HepG2 (cell line): ENCODE data around the gene MFAP4. TPM values are rescaled to one million over a fixed set of nuclear protein-coding genes. Genes with fewer than 3 reads are reported as not detected.

Experiments
- ATF4 ChIP-seq, 2 experiments: fragments of 450-650 bp in 1 of 2; sonication (generic) in 1 of 2; formaldehyde crosslinking; IDR thresholded peaks; 2 replicates each; pipeline versions ENCODE4 v1.5.0 to v1.8.0; 2020 to 2022; ENCODE audit warnings: mild to moderate bottlenecking in 1 of 2, missing genetic modification reagents in 1 of 2
- BORCS8-MEF2B ChIP-seq: sonication (generic); formaldehyde crosslinking; IDR thresholded peaks from 2 replicates; pipeline ENCODE4 v1.8.0; 2022; ENCODE audit warnings: mild to moderate bottlenecking, missing genetic modification reagents
- BRD4 ChIP-seq: sonication (generic); formaldehyde crosslinking; IDR thresholded peaks from 2 replicates; pipeline ENCODE4 v1.4.0; 2020; ENCODE audit warnings: missing genetic modification reagents
- CC2D1A ChIP-seq: sonication (generic); formaldehyde crosslinking; IDR thresholded peaks from 2 replicates; pipeline ENCODE4 v1.8.1; 2023; ENCODE audit warnings: mild to moderate bottlenecking, missing genetic modification reagents
- CENPT ChIP-seq: sonication (generic); formaldehyde crosslinking; IDR thresholded peaks from 2 replicates; pipeline ENCODE4 v1.8.0; 2022; ENCODE audit warnings: low read depth, mild to moderate bottlenecking, moderate library complexity, missing genetic modification reagents
- HIC2 ChIP-seq: sonication (generic); formaldehyde crosslinking; IDR thresholded peaks from 2 replicates; pipeline ENCODE4 v1.9.0; 2022; ENCODE audit warnings: low read depth, missing genetic modification reagents
- HMGXB4 ChIP-seq, 2 experiments: sonication (generic) in 1 of 2; formaldehyde crosslinking in 1 of 2; IDR thresholded peaks; 2 replicates each; pipeline versions ENCODE4 v1.4.0 to v1.6.1; 2018 to 2020; ENCODE audit warnings: missing genetic modification reagents in 2 of 2, borderline replicate concordance in 1 of 2, low read depth in 1 of 2, mild to moderate bottlenecking in 1 of 2, missing biosample characterization in 1 of 2
- HOXA3 ChIP-seq: sonication (generic); formaldehyde crosslinking; IDR thresholded peaks from 2 replicates; pipeline ENCODE4 v1.5.0; 2020; ENCODE audit warnings: missing genetic modification reagents
- KLF15 ChIP-seq: sonication (generic); formaldehyde crosslinking; IDR thresholded peaks from 2 replicates; pipeline ENCODE4 v1.8.1; 2023; ENCODE audit warnings: borderline replicate concordance, mild to moderate bottlenecking, inconsistent platforms, missing genetic modification reagents, mixed read lengths
- MTERF4 ChIP-seq: sonication (generic); formaldehyde crosslinking; IDR thresholded peaks from 2 replicates; pipeline ENCODE4 v1.8.0; 2023; ENCODE audit warnings: mild to moderate bottlenecking, missing genetic modification reagents
- PITX1 ChIP-seq: sonication (generic); formaldehyde crosslinking; IDR thresholded peaks from 2 replicates; pipeline ENCODE4 v1.5.1; 2020; ENCODE audit warnings: mild to moderate bottlenecking, missing genetic modification reagents
- RBAK ChIP-seq: sonication (generic); formaldehyde crosslinking; IDR thresholded peaks from 2 replicates; pipeline ENCODE4 v1.5.1; 2020; ENCODE audit warnings: mild to moderate bottlenecking, missing genetic modification reagents
- REST ChIP-seq, 2 experiments: IDR thresholded peaks; 2 replicates each; pipeline ENCODE4 v1.6.1; 2011 to 2012; ENCODE audit warnings: low read length in 2 of 2, borderline replicate concordance in 1 of 2, low read depth in 1 of 2, mild to moderate bottlenecking in 1 of 2, moderate library complexity in 1 of 2
- STAG1 ChIP-seq: sonication (generic); formaldehyde crosslinking; IDR thresholded peaks from 2 replicates; pipeline ENCODE4 v1.4.0; 2020; ENCODE audit warnings: missing genetic modification reagents
- ZBTB2 ChIP-seq: sonication (generic); formaldehyde crosslinking; IDR thresholded peaks from 2 replicates; pipeline ENCODE4 v1.8.0; 2022; ENCODE audit warnings: low read depth, missing genetic modification reagents
- ZNF253 ChIP-seq: sonication (generic); formaldehyde crosslinking; IDR thresholded peaks from 2 replicates; pipeline ENCODE4 v1.8.0; 2022; ENCODE audit warnings: mild to moderate bottlenecking, missing genetic modification reagents, borderline replicate concordance
- polyA plus RNA-seq, 8 experiments: library from polyadenylated mRNA; depleted of rRNA in 3 of 8; stranded (reverse) in 7 of 8; unstranded in 1 of 8; fragments of >200 nt; fragmentation: Illumina TruSeq in 4 of 8; extraction: Trizol in 4 of 8; gene quantifications; 2 replicates each; pipeline versions ENCODE4 v1.2.1 to v1.2.3, GENCODE V29; 2011 to 2016; ENCODE audit warnings: low read depth in 4 of 8, missing spikeins in 1 of 8, mixed read lengths in 1 of 8; ENCODE audit not compliant: insufficient read depth in 1 of 8
- total RNA-seq, 5 experiments: library from RNA; depleted of rRNA; stranded (reverse); fragments of >200 nt; fragmentation: Illumina TruSeq; extraction: Trizol; gene quantifications; 2 replicates each; pipeline ENCODE4 v1.2.3, GENCODE V29; 2016; ENCODE audit warnings: low read depth in 1 of 5

MFAP4 gene
- total and polyA plus RNA-seq, 2 of the 13 experiments (the other 11 are each of a cell fraction or from before 2014, with no cell fraction given) = 0.08 TPM; not detected in 1

GRCh38 chr17:19336938-19337711, 49.9 kb downstream of the MFAP4 start (continued):
- no peak for TF ChIP-seq ZBTB2 (CRISPR knock-in tag)
- TF ChIP-seq REST (IDR thresholded peaks at IDR 0.05; ENCODE audit: borderline replicate concordance in 1 of 2, low read depth in 1 of 2, low read length in 2 of 2) = no peak
- peak; percentile 66; the same call in 1 of the 2 replicates for TF ChIP-seq PITX1 (CRISPR knock-in tag)
- no peak for TF ChIP-seq MTERF4 (CRISPR knock-in tag)
- TF ChIP-seq ATF4 (CRISPR knock-in tag; IDR thresholded peaks at IDR 0.05) = no peak
- TF ChIP-seq RBAK (CRISPR knock-in tag) = peak; percentile 48; the same call in 1 of the 2 replicates
- peak; percentile 33; the same call in 1 of the 2 replicates for TF ChIP-seq HIC2 (CRISPR knock-in tag)
- peak; percentile 36; the same call in 1 of the 2 replicates for TF ChIP-seq BRD4 (CRISPR knock-in tag)
- TF ChIP-seq HOXA3 = peak; percentile 83
- TF ChIP-seq CC2D1A = no peak
- peak; percentile 60 to 82; a peak in 3 of 4 replicates for TF ChIP-seq HMGXB4 (CRISPR knock-in tag; IDR thresholded peaks at IDR 0.05; ENCODE audit: borderline replicate concordance in 1 of 2, low read depth in 1 of 2)
- peak; percentile 65; the same call in 1 of the 2 replicates for TF ChIP-seq ZNF253 (CRISPR knock-in tag)
- peak; percentile 57 for TF ChIP-seq STAG1 (CRISPR knock-in tag)
- peak; percentile 97 for TF ChIP-seq BORCS8-MEF2B (CRISPR knock-in tag)
- TF ChIP-seq CENPT (CRISPR knock-in tag) = peak; percentile 88; the same call in 1 of the 2 replicates
- TF ChIP-seq KLF15 (CRISPR knock-in tag) = no peak
